Activated CD4-positive, alpha-beta T cell treated with anti-CD3 and anti-CD28 coated beads for 36 hours (primary cell): Measurements from ENCODE around the gene LCE2D. TPM values are rescaled to one million over a fixed set of nuclear protein-coding genes. Genes with fewer than 3 reads are reported as not detected.
"Not testable (repeated sequence)": the region's sequence is repeated elsewhere in the genome, so short reads cannot be mapped to it uniquely, and the experiment has no call there.

Experiments used
- ATAC-seq: fragments of 200-7000 bp; cut with Tn5 transposase; one replicate; pipeline ENCODE4 v1.10.0; 2021; ENCODE audit warnings: mild to moderate bottlenecking, moderate library complexity
- CTCF ChIA-PET: fragments of 350-600 bp; sonication (Branson Sonifier 250); formaldehyde crosslinking; loops from one replicate; lab custom pipeline; 2021; ENCODE audit warnings: antibody characterized with exemption; lab: Charles Lee
- POLR2A ChIA-PET: fragments of 350-600 bp; sonication (Branson Sonifier 250); formaldehyde crosslinking; loops from one replicate; lab custom pipeline; 2021; ENCODE audit warnings: antibody characterized with exemption, inconsistent platforms; lab: Charles Lee
- DNase-seq: peaks from one replicate; pipeline ENCODE4 v3.0.0-alpha.2; 2020
- H3K27ac Mint-ChIP-seq: one replicate; pipeline ENCODE4 v1.8.0; 2021; ENCODE audit warnings: mixed read lengths
- H3K27me3 Mint-ChIP-seq: one replicate; pipeline ENCODE4 v1.8.0; 2021; ENCODE audit warnings: mixed read lengths
- H3K36me3 Mint-ChIP-seq: one replicate; pipeline ENCODE4 v1.8.0; 2021; ENCODE audit warnings: low read depth, mixed read lengths
- H3K4me1 Mint-ChIP-seq: one replicate; pipeline ENCODE4 v1.8.0; 2021; ENCODE audit warnings: mixed read lengths
- H3K4me3 Mint-ChIP-seq: one replicate; pipeline ENCODE4 v1.8.0; 2021; ENCODE audit warnings: mild to moderate bottlenecking, moderate library complexity, mixed read lengths
- H3K9me3 Mint-ChIP-seq: one replicate; pipeline ENCODE4 v1.8.0; 2021; ENCODE audit warnings: low read depth, mixed read lengths
- intact Hi-C, 2 experiments: fragments of 100-400 bp; cut with DNase I in 1 of 2; cut with micrococcal nuclease in 1 of 2; formaldehyde crosslinking; loops; one replicate each; pipeline versions ENCODE4 v1.14.2 to v1.15.1; 2022 to 2024; cut with DNase I, micrococcal nuclease
- total RNA-seq, 2 experiments: library from RNA; stranded (reverse); gene quantifications; one replicate each; pipeline ENCODE4 v1.2.3, GENCODE V29; 2021

LCE2D gene
- total RNA-seq, 2 experiments from 2014 or later: not detected

DNA sequence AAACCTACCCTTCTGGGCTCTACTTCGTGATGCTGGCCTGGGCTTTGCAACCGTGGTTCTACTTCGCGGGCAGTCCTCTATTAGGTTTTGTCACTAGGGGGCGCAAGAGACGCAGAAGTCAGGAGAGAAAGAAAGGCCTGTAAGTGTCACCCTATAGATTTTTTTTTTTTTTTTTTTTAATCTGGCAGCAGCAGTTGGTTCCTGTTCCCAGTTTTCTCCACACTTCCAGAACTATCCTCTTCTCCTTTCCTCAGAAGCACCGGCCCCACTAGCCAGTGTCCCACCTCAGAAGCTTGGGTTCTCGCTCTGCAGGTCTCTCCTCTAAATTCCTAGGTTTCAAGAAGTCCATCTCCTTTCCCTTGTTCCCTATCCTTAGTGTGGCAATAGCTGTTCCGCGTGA lies 9.1 kb upstream of the LCE2D start:
- POLR2A ChIA-PET: interaction anchor here (0.7 kb wide), 1 partner anchor 309 kb away, joined by 3 read pairs; no protein-coding TSS in a partner anchor
- peaks cover 1% of the 10 kb centered on the region for H3K4me1 Mint-ChIP-seq
- DNase-seq (peak; percentile 78), ATAC-seq (peak; percentile 55)
- no peaks in the 10 kb centered on the region for H3K36me3 Mint-ChIP-seq
- H3K4me3 Mint-ChIP-seq: no peak overlapping the region
- intact Hi-C loops: loop anchor here (1.0 to 10.0 kb wide), 5 partner anchors 216 to 571 kb away; partner anchors contain the start of gene SMCP (in 1 of the 2)
- peaks cover 19% of the 10 kb centered on the region for H3K27me3 Mint-ChIP-seq
- CTCF ChIA-PET: interaction anchor here (0.5 to 2.7 kb wide), 14 partner anchors 10 to 567 kb away, joined by 3 to 21 read pairs (median 4); partner anchors contain the start of gene LCE2D
- H3K27ac Mint-ChIP-seq: no peak overlapping the region
- H3K9me3 Mint-ChIP-seq: no peaks in the 10 kb centered on the region

DNA sequence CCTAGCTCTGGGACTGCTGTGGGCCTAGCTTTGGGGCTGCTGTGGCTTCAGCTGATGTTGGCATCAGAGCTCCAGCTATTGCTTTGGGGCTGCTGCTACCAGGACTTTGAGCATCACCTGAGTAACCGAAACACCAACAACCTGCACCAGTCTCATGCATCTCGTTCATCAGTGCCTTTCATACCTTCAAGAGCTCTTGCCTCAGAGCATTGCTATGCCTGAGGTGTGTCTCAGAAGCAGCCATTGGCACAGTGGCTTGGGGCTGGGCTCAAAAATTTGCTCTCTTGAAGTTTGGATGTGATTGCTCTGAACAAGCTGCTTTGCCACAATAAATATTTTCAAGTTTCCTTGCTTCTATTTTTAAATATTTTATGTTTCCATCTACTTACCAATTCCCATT lies 6.7 kb upstream of the LCE2D start:
- Mint-ChIP-seq H3K27ac (no peak overlapping the region), H3K4me3 (no peak overlapping the region), H3K36me3 (no peaks in the 10 kb centered on the region), H3K4me1 (peaks cover 1% of the 10 kb centered on the region), H3K27me3 (peaks cover 11% of the 10 kb centered on the region), H3K9me3 (no peaks in the 10 kb centered on the region)
- POLR2A ChIA-PET: no interaction called here
- intact Hi-C loops: loop anchor here in 1 of 2 experiments (10.0 kb wide), 2 partner anchors 218 to 568 kb away; partner anchors contain the start of gene SMCP
- DNase-seq (no peak), ATAC-seq (no peak)
- CTCF ChIA-PET: interaction anchor here (1.2 kb wide), 1 partner anchor 164 kb away, joined by 4 read pairs; no protein-coding TSS in a partner anchor

DNA sequence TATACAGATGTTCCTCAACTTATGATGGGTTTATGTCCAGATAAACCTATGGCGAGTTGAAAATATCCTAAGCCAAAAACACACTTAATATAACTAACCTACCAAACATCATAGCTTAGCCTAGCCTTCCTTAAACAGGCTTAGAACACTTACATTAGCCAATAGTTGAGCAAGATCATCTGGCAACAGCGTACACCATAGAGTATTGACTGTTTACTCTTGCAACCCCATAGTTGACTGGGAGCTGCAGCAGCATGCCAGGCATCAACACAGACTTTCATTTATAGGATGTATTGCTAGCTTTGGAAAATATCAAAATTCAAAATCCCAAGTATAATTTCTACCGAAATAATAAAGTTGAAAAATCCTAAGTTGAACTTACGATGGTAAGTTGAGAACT lies 5.5 kb upstream of the LCE2D start:
- intact Hi-C loops: loop anchor here in 1 of 2 experiments (10.0 kb wide), 2 partner anchors 217 to 567 kb away; partner anchors contain the start of gene SMCP
- no peak overlapping the region for H3K4me3 Mint-ChIP-seq
- ChIA-PET CTCF (no interaction called here), POLR2A (no interaction called here)
- ATAC-seq (no peak), DNase-seq (no peak)
- peaks cover 14% of the 10 kb centered on the region for H3K27me3 Mint-ChIP-seq
- H3K27ac Mint-ChIP-seq: no peak overlapping the region
- no peaks in the 10 kb centered on the region for H3K36me3 Mint-ChIP-seq
- H3K9me3 Mint-ChIP-seq: no peaks in the 10 kb centered on the region
- H3K4me1 Mint-ChIP-seq: peaks cover 1% of the 10 kb centered on the region

DNA sequence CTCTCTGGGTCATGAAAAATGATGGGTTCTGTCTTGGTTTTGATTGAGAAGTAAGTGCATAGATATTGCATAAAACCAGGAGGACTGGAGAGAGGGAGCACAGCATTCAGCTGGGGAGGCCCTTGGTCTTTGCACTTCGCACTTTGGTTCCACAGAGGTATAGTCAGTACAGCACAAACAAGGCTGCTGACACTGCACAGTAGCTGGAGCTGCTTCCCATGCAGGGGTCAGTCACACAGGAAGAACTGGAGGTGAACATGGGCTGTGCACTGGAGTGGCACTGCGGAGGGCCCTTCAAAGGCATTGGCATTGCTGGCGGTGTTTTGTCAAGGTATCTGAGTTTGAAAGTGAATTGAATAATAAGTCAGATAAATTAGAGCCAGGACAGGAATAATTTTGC lies 4.5 kb upstream of the LCE2D start:
- Mint-ChIP-seq H3K27ac (no peak overlapping the region), H3K27me3 (peaks cover 16% of the 10 kb centered on the region), H3K9me3 (no peaks in the 10 kb centered on the region), H3K4me1 (peaks cover 1% of the 10 kb centered on the region), H3K36me3 (no peaks in the 10 kb centered on the region), H3K4me3 (no peak overlapping the region)
- intact Hi-C loops: loop anchor here in 1 of 2 experiments (10.0 kb wide), 2 partner anchors 216 to 566 kb away; partner anchors contain the start of gene SMCP
- ATAC-seq: no peak
- DNase-seq: no peak
- ChIA-PET POLR2A (no interaction called here), CTCF (no interaction called here)

DNA sequence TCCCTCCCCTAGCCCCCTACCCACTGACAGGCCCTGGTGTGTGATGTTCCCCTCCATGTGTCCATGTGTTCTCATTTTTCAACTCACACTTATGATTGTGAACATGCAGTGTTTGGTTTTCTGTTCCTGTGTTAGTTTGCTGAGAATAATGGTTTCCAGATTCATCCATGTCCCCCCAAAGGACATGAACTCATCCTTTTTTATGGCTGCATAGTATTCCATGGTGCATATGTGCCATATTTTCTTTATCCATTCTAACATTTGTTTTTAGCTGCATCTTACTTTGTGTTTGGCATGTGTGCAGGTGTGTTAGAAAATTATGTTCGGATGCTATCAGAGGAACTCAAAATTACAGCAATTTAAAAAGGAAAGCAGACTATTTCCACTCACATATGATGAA lies 3.0 kb downstream of the LCE2D start:
- not testable (repeated sequence) for DNase-seq

DNA sequence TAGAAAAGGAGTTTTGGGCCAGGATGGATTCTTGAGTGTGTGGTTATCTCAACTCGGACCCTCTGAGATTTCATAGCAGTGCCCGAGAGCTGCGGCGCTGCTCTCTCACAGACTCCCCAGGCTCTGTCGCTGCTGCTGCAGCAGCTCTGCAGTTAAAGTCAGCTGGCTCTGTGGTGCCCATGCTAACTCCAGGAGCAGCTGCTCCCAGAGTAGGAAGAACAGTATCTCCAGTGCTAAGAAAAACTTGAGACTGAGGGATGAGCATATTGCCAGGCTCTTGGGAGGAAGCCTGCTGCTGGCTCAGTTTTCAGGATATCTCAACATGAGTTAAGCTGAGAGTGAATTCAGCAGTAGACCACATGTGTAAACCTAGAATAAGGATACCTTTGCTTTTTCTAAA lies 4.5 kb downstream of the LCE2D start:
- Mint-ChIP-seq H3K27me3 (peaks cover 22% of the 10 kb centered on the region), H3K9me3 (no peaks in the 10 kb centered on the region), H3K4me1 (no peaks in the 10 kb centered on the region), H3K4me3 (no peak overlapping the region), H3K27ac (no peak overlapping the region), H3K36me3 (no peaks in the 10 kb centered on the region)
- intact Hi-C loops: no loop called here
- no peak for ATAC-seq
- DNase-seq: no peak
- ChIA-PET CTCF (no interaction called here), POLR2A (no interaction called here)

More for the DNA sequence above, 3.0 kb downstream of the LCE2D start:
- H3K9me3 Mint-ChIP-seq, H3K27ac Mint-ChIP-seq, H3K4me1 Mint-ChIP-seq, POLR2A ChIA-PET, H3K36me3 Mint-ChIP-seq, ATAC-seq, CTCF ChIA-PET, H3K4me3 Mint-ChIP-seq, intact Hi-C loops: not testable (repeated sequence)
- peaks cover 24% of the 10 kb centered on the region for H3K27me3 Mint-ChIP-seq

DNA sequence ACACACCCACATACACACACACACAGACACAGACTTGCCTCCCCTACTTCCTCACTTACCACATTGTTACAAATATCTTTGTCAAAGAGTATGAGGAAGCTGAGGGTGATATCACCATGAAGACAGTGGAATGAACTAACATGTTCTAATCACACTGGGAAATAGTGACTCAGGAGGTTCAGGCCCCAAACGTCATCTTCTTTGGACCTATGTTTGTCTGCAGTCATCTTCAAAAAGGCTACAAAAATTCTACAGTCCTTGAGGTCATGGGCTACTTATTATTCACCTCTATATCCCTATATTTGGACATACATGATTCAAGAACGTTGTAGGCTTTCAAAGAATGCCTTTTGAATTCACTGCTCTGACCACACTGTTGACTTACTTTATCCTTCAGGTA lies 9.8 kb downstream of the LCE2D start:
- DNase-seq (no peak), ATAC-seq (no peak)
- H3K4me1 Mint-ChIP-seq: no peaks in the 10 kb centered on the region
- H3K36me3 Mint-ChIP-seq: no peaks in the 10 kb centered on the region
- no peak overlapping the region for H3K4me3 Mint-ChIP-seq
- POLR2A ChIA-PET: no interaction called here
- CTCF ChIA-PET: no interaction called here
- H3K27ac Mint-ChIP-seq: no peak overlapping the region
- peaks cover 16% of the 10 kb centered on the region for H3K27me3 Mint-ChIP-seq
- H3K9me3 Mint-ChIP-seq: no peaks in the 10 kb centered on the region
- intact Hi-C loops: no loop called here

DNA sequence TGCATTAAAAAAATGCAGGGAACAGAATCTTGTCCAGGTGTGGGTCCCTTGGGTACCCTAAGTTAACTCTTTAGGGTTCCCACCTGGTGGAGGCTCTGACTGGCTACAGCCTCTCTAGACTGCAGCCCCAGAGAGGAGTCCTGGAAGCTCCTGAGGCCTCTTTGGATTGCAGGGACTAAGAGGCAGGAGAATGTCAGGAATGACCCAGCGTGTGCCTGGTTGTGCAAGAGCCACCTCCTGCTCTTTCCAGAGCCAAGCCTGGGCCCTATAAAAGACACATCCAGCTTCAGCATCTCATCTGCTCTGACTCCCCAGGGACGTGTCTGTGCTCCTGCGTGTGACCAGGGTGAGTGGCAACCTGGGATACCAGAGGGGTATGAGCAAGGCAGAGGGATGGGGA lies 11.8 kb downstream of the LCE2D start, which contains the start of gene LCE2C:
TSS of gene LCE2C (plus strand) at position 297 of the 400 bp plus-strand sequence. CDS start 737 bp downstream, outside the sequence.
- H3K27ac Mint-ChIP-seq, H3K4me1 Mint-ChIP-seq, intact Hi-C loops, H3K9me3 Mint-ChIP-seq, ATAC-seq, H3K4me3 Mint-ChIP-seq, POLR2A ChIA-PET, CTCF ChIA-PET, H3K36me3 Mint-ChIP-seq, DNase-seq: not testable (repeated sequence)
- H3K27me3 Mint-ChIP-seq: peaks cover 19% of the 10 kb centered on the region

DNA sequence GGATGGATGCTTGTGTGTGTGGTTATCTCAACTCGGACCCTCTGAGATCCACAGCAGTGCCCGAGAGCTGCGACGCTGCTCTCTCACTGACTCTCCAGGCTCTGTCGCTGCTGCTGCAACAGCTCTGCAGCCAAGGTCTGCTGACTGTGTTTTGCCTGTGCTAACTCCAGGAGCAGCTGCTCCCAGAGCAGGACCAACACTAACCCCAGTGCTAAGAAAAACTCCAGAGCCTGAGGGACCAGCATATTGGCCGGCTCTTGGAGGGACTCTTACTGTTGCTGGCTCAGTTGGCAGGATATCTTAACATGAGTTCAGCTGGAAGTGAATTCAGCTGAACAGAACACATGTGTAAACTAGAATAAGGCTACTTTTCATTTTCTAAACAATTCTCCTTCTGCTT lies 16.3 kb downstream of the LCE2D start:
- H3K4me1 Mint-ChIP-seq: no peaks in the 10 kb centered on the region
- H3K4me3 Mint-ChIP-seq: no peak overlapping the region
- H3K9me3 Mint-ChIP-seq: no peaks in the 10 kb centered on the region
- ATAC-seq: no peak
- H3K27ac Mint-ChIP-seq: no peak overlapping the region
- no peaks in the 10 kb centered on the region for H3K36me3 Mint-ChIP-seq
- H3K27me3 Mint-ChIP-seq: peaks cover 20% of the 10 kb centered on the region
- POLR2A ChIA-PET: no interaction called here
- intact Hi-C loops: no loop called here
- CTCF ChIA-PET: no interaction called here
- no peak for DNase-seq

DNA sequence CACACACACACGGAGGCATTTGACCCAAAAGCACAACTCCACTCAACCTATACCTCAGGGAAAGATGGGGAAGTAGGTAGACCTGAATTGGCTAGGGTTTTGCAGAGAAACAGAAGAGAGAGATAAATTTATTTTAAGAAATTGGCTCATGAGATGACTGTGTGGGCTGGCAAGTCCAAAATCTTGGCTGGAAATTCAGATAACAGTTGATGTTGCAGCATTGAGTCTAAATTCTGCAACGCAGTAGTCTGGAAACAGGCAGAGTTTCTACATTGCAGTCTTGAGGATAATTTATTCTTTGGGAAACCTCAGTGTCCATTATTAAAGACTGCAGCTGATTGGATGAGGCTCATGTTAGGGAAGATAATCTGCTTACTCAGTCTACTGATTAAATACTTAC lies 18.4 kb downstream of the LCE2D start:
- H3K9me3 Mint-ChIP-seq: no peaks in the 10 kb centered on the region
- ChIA-PET POLR2A (no interaction called here), CTCF (no interaction called here)
- DNase-seq (no peak), ATAC-seq (no peak)
- H3K4me3 Mint-ChIP-seq: no peak overlapping the region
- H3K36me3 Mint-ChIP-seq: no peaks in the 10 kb centered on the region
- no peak overlapping the region for H3K27ac Mint-ChIP-seq
- peaks cover 20% of the 10 kb centered on the region for H3K27me3 Mint-ChIP-seq
- H3K4me1 Mint-ChIP-seq: no peaks in the 10 kb centered on the region
- intact Hi-C loops: no loop called here

DNA sequence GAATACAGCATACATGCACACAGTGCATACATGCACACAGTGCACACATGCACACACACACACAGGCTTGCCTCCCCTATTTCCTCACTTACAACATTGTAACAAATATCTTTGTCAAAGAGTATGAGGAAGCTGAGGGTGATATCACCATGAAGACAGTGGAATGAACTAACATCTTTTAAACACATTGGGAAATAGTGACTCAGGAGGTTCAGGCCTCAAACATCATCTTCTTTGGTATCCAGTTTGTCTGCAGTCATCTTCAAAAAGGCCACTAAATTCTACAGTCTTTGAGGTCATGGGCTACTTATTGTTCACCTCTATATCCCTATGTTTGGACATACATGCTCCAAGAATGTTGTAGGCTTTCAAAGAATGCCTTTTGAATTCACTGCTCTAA lies 20.7 kb downstream of the LCE2D start:
- Mint-ChIP-seq H3K27me3 (peaks cover 22% of the 10 kb centered on the region), H3K4me3 (no peak overlapping the region), H3K4me1 (no peaks in the 10 kb centered on the region), H3K36me3 (no peaks in the 10 kb centered on the region), H3K9me3 (no peaks in the 10 kb centered on the region), H3K27ac (no peak overlapping the region)
- intact Hi-C loops: no loop called here
- ChIA-PET POLR2A (no interaction called here), CTCF (no interaction called here)
- ATAC-seq: no peak
- no peak for DNase-seq

DNA sequence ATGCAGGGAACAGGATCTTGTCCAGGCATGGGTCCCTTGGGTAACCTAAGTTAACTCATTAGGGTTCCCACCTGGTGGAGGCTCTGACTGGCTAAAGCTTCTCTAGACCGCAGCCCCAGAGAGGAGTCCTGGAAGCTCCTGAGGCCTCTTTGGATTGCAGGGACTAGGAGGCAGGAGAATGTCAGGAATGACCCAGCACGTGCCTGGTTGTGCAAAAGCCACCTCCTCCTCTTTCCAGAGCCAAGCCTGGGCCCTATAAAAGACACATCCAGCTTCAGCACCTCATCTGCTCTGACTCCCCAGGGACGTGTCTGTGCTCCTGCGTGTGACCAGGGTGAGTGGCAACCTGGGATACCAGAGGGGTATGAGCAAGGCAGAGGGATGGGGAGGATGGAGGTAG lies 22.6 kb downstream of the LCE2D start, which contains the start of gene LCE2B:
TSS of gene LCE2B (plus strand) at position 301 of the 400 bp plus-strand sequence. CDS start 721 bp downstream, outside the sequence.
- H3K27ac Mint-ChIP-seq, DNase-seq, CTCF ChIA-PET, H3K4me3 Mint-ChIP-seq, H3K9me3 Mint-ChIP-seq, H3K4me1 Mint-ChIP-seq, ATAC-seq, H3K36me3 Mint-ChIP-seq, POLR2A ChIA-PET: not testable (repeated sequence)
- intact Hi-C loops: loop anchor here (1.0 kb wide), 1 partner anchor 9 kb away; no protein-coding TSS in a partner anchor
- H3K27me3 Mint-ChIP-seq: peaks cover 31% of the 10 kb centered on the region
